ENCODE results near the gene CAST.

GRCh38 chr5:96648023-96648422, 14.2 kb upstream of the CAST start:
- TF ChIP-seq CTCF (IDR thresholded peaks at IDR 0.05; ENCODE audit: insufficient read depth, low read length, poor library complexity, severe bottlenecking) (no peak), EZH2phosphoT487 (conservative IDR thresholded peaks at IDR 0.05; ENCODE audit: low read length) (no peak)

All from SU-DHL-6 (cell line).